HG03064 (cell line): Measurements from ENCODE around the gene KANK4.

Source experiments
- ATAC-seq: cut with Tn5 transposase; IDR thresholded peaks from one replicate; pipeline ENCODE4 v1.9.1; 2021; ENCODE audit warnings: low read depth; ENCODE audit not compliant: unreplicated experiment

KANK4 gene

GRCh38 chr1:62213075-62213914 is 105.9 kb downstream of the KANK4 start:
- no peak for ATAC-seq

GRCh38 chr1:62212411-62212810 is 106.8 kb downstream of the KANK4 start:
- ATAC-seq: no peak

- ATAC-seq: no peak
These were observed 108.3 kb downstream of the KANK4 start for GRCh38 chr1:62210960-62211359.

- no peak for ATAC-seq
These were observed 109.2 kb downstream of the KANK4 start for GRCh38 chr1:62209931-62210595.

- ATAC-seq: no peak
These were observed 110.3 kb downstream of the KANK4 start for GRCh38 chr1:62208970-62209369.

- ATAC-seq: no peak
These were observed 111.1 kb downstream of the KANK4 start for GRCh38 chr1:62208087-62208486.

- ATAC-seq: no peak
These were observed 112.0 kb downstream of the KANK4 start for GRCh38 chr1:62207187-62207586.

- ATAC-seq: no peak
These were observed 120.5 kb downstream of the KANK4 start for GRCh38 chr1:62198781-62199125.

- ATAC-seq: no peak
These were observed 121.0 kb downstream of the KANK4 start for GRCh38 chr1:62198069-62198780.

GRCh38 chr1:62196086-62196690 is 123.0 kb downstream of the KANK4 start:
- no peak for ATAC-seq

GRCh38 chr1:62194651-62195544 is 124.3 kb downstream of the KANK4 start, which contains the start of gene L1TD1:
TSS of gene L1TD1 (plus strand) at chr1:62194849. CDS start at chr1:62206629, 11,780 bp downstream.
- no peak for ATAC-seq

- ATAC-seq: no peak
These were observed 131.1 kb downstream of the KANK4 start for GRCh38 chr1:62188111-62188510.

GRCh38 chr1:62187548-62187947 is 131.7 kb downstream of the KANK4 start:
- ATAC-seq: no peak
